ENCODE measurements around the gene PKP1. TPM values are rescaled to one million over a fixed set of nuclear protein-coding genes. Genes with fewer than 3 reads are reported as not detected.

The PKP1 gene
- total RNA-seq, 1 donor from 2014 or later, result not detected

DNA sequence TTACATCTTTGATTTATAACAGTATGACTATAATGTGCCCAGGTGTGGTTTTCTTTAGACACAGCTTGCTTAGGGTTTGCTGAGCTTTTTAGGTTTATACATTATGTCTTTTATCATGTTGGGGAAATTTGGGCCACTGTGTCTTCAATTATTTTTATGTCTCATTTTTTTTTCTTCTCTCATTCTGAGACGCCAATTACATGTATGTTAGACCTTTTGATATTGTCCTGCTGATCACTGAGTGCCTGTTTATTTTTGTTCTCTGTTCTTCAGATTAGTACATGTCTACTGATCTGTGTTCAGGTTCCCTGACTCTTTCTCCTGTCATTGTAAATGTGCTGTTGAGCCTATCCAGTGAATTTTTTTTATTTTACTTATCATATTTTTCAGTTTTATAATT is 58.1 kb downstream of the PKP1 start:
- H3K36me3 ChIP-seq, result no peaks in the 10 kb centered on the region
- H3K9me3 ChIP-seq, result no peaks in the 10 kb centered on the region
- DNase-seq (ENCODE audit: low spot score in 2 of 2), result no peak
- no peak overlapping the region for H3K27ac ChIP-seq
- no peaks in the 10 kb centered on the region for H3K4me1 ChIP-seq
- H3K27me3 ChIP-seq, result no peaks in the 10 kb centered on the region
- no peak for TF ChIP-seq CTCF (IDR thresholded peaks at IDR 0.05)
- intact Hi-C loops (cut with DNase I), result no loop called here
- no peak overlapping the region for H3K4me3 ChIP-seq

GRCh38 chr1:201344206-201345080 is 61.1 kb downstream of the PKP1 start:
- Histone ChIP-seq H3K4me3 (no peak overlapping the region), H3K27ac (no peak overlapping the region), H3K4me1 (no peaks in the 10 kb centered on the region), H3K27me3 (no peaks in the 10 kb centered on the region), H3K36me3 (no peaks in the 10 kb centered on the region), H3K9me3 (no peaks in the 10 kb centered on the region)
- DNase-seq (ENCODE audit: low spot score in 2 of 2), result no peak
- TF ChIP-seq CTCF (IDR thresholded peaks at IDR 0.05), result no peak
- intact Hi-C loops (cut with DNase I), result loop anchor here (5.0 kb wide), 1 partner anchor 168 kb away; no protein-coding TSS in a partner anchor

- Histone ChIP-seq H3K4me1 (no peaks in the 10 kb centered on the region), H3K4me3 (no peak overlapping the region), H3K36me3 (no peaks in the 10 kb centered on the region), H3K27me3 (no peaks in the 10 kb centered on the region), H3K9me3 (no peaks in the 10 kb centered on the region), H3K27ac (no peak overlapping the region)
- TF ChIP-seq CTCF (IDR thresholded peaks at IDR 0.05), result no peak
- no peak for DNase-seq (ENCODE audit: low spot score in 2 of 2)
- intact Hi-C loops (cut with DNase I), result loop anchor here (5.0 kb wide), 1 partner anchor 167 kb away; no protein-coding TSS in a partner anchor
Measured at GRCh38 chr1:201345081-201345355, 61.7 kb downstream of the PKP1 start.

- Histone ChIP-seq H3K27ac (no peak overlapping the region), H3K4me3 (no peak overlapping the region), H3K4me1 (no peaks in the 10 kb centered on the region), H3K27me3 (no peaks in the 10 kb centered on the region), H3K36me3 (no peaks in the 10 kb centered on the region), H3K9me3 (no peaks in the 10 kb centered on the region)
- intact Hi-C loops (cut with DNase I), result loop anchor here (5.0 kb wide), 1 partner anchor 166 kb away; no protein-coding TSS in a partner anchor
- DNase-seq (ENCODE audit: low spot score in 2 of 2), result no peak
- peak in 2 of 3 experiments; percentile 15 to 40 for TF ChIP-seq CTCF (IDR thresholded peaks at IDR 0.05)
Measured at GRCh38 chr1:201346337-201346939, 63.1 kb downstream of the PKP1 start.

GRCh38 chr1:201346987-201347386 is 63.7 kb downstream of the PKP1 start:
- H3K27ac ChIP-seq, result no peak overlapping the region
- no peak overlapping the region for H3K4me3 ChIP-seq
- no peaks in the 10 kb centered on the region for H3K27me3 ChIP-seq
- intact Hi-C loops (cut with DNase I), result loop anchor here (5.0 kb wide), 1 partner anchor 165 kb away; no protein-coding TSS in a partner anchor
- no peaks in the 10 kb centered on the region for H3K4me1 ChIP-seq
- TF ChIP-seq CTCF (IDR thresholded peaks at IDR 0.05), result no peak
- no peak for DNase-seq (ENCODE audit: low spot score in 2 of 2)
- H3K36me3 ChIP-seq, result no peaks in the 10 kb centered on the region
- H3K9me3 ChIP-seq, result no peaks in the 10 kb centered on the region
